Right atrium auricular region (tissue), 2 donors: ENCODE measurements around the gene STAMBP. TPM values are rescaled to one million over a fixed set of nuclear protein-coding genes. Genes with fewer than 3 reads are reported as not detected.

Experiments
- DNase-seq: peaks from one replicate; pipeline ENCODE4 v3.0.0-alpha.2; 2019; ENCODE audit warnings: low spot score
- H3K27ac ChIP-seq, 2 donors: fragments of 200-600 bp; sonication (generic); 1 replicate in 1 of 2; 2 replicates in 1 of 2; pipeline ENCODE4 v1.5.1; 2016 to 2019
- H3K27me3 ChIP-seq, 2 donors: fragments of 200-600 bp; sonication (generic); one replicate each; pipeline versions ENCODE4 v1.5.1 to v1.6.0; 2017 to 2019
- H3K36me3 ChIP-seq: fragments of 200-600 bp; sonication (generic); one replicate; pipeline ENCODE4 v1.5.1; 2016
- H3K4me1 ChIP-seq, 2 donors: fragments of 200-600 bp; sonication (generic); one replicate each; pipeline versions ENCODE4 v1.5.1 to v1.6.0; 2017 to 2019
- H3K4me3 ChIP-seq, 2 donors: fragments of 200-600 bp; sonication (generic); 1 replicate in 1 of 2; 2 replicates in 1 of 2; pipeline ENCODE4 v1.5.1; 2017 to 2019; ENCODE audit warnings: mild to moderate bottlenecking in 1 of 2, moderate library complexity in 1 of 2
- H3K9me3 ChIP-seq, 2 donors: fragments of 200-600 bp; sonication (generic); one replicate each; pipeline ENCODE4 v1.5.1; 2019
- total RNA-seq, 2 donors: library from RNA; depleted of rRNA; stranded (reverse); fragments of >200 nt; gene quantifications; one replicate each; pipeline ENCODE4 v1.1.0, GENCODE V29; 2016
- TF ChIP-seq, protein P1 (sequence below), 2 donors: fragments of 200-600 bp; sonication (generic); IDR thresholded peaks; one replicate each; pipeline ENCODE4 v1.5.1; 2019; ENCODE audit warnings: antibody characterized with exemption in 2 of 2

Gene STAMBP
- total RNA-seq, 2 donors from 2014 or later = 23.3 to 37.3 TPM

DNA sequence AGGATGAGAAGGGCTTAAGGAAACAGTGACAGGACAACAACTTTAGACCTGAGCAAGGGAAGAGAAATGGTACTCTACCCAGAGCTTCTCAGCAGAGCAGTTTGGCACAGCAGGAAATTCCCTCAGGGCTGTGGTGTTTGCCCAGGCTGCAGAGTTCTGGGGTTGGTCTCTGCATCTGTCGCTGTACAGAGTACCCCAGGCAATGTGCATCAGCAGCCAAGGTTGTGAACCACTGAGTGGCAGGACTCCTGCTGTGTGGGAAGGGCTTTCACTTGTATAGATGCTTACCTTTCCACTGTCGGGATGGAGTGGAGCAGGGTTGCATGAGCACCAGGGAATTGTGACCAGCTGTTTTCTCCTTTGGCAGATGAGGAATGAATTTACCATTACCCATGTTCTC, 21.2 kb downstream of the STAMBP start:
- Histone ChIP-seq H3K4me3 (no peak overlapping the region), H3K9me3 (no peaks in the 10 kb centered on the region), H3K36me3 (peaks cover 83% of the 10 kb centered on the region), H3K27ac (no peak overlapping the region), H3K4me1 (no peaks in the 10 kb centered on the region), H3K27me3 (no peaks in the 10 kb centered on the region)
- no peak for DNase-seq
- TF ChIP-seq, protein P1, sequence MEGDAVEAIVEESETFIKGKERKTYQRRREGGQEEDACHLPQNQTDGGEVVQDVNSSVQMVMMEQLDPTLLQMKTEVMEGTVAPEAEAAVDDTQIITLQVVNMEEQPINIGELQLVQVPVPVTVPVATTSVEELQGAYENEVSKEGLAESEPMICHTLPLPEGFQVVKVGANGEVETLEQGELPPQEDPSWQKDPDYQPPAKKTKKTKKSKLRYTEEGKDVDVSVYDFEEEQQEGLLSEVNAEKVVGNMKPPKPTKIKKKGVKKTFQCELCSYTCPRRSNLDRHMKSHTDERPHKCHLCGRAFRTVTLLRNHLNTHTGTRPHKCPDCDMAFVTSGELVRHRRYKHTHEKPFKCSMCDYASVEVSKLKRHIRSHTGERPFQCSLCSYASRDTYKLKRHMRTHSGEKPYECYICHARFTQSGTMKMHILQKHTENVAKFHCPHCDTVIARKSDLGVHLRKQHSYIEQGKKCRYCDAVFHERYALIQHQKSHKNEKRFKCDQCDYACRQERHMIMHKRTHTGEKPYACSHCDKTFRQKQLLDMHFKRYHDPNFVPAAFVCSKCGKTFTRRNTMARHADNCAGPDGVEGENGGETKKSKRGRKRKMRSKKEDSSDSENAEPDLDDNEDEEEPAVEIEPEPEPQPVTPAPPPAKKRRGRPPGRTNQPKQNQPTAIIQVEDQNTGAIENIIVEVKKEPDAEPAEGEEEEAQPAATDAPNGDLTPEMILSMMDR (IDR thresholded peaks at IDR 0.05) = no peak

DNA sequence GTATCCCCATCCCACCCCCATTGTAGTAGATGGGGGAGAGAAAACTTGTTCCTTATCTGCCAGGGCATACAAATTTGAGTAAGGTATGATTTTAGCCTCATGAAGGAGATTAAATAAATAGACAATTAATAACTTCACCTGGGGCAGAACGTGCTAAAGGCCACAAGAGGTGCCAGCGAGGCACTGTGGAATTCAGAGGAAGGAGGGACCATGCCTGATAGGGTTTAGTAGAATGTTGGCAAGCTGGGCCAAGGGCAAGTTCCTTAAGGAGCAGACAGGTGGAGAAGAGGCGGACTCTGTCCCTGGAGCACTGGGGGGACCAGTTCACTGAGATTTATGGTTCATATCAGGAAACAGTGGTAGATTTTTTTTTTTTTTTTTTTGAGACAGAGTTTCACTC, 22.5 kb downstream of the STAMBP start:
- Histone ChIP-seq H3K4me1 (no peaks in the 10 kb centered on the region), H3K4me3 (no peak overlapping the region), H3K9me3 (no peaks in the 10 kb centered on the region), H3K27ac (no peak overlapping the region), H3K27me3 (no peaks in the 10 kb centered on the region), H3K36me3 (peaks cover 83% of the 10 kb centered on the region)
- no peak for DNase-seq
- TF ChIP-seq, protein P1 (IDR thresholded peaks at IDR 0.05) = no peak

DNA sequence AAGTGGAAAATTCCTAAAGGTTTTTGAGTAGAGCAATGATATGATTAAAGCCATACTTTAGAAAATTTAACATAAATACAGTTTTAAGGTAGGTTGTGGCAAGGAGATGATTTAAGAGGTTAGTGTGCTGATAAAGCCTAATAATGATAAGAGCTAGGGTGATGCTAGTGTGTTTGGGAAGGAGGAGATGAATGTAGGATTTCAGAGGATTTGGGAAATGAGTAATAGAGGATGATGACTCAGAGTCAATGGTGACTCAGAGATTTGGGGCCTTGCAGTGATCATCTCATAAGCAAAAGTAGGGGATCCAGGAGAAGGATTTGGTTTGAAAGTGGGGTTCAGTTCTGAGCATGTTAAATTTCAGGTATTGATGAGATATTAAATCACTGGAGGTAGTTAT, 23.3 kb downstream of the STAMBP start:
- H3K4me1 ChIP-seq = no peaks in the 10 kb centered on the region
- no peak overlapping the region for H3K27ac ChIP-seq
- no peak overlapping the region for H3K4me3 ChIP-seq
- no peak for DNase-seq
- TF ChIP-seq, protein P1 (IDR thresholded peaks at IDR 0.05) = no peak
- no peaks in the 10 kb centered on the region for H3K27me3 ChIP-seq
- H3K36me3 ChIP-seq = peaks cover 82% of the 10 kb centered on the region
- no peaks in the 10 kb centered on the region for H3K9me3 ChIP-seq

DNA sequence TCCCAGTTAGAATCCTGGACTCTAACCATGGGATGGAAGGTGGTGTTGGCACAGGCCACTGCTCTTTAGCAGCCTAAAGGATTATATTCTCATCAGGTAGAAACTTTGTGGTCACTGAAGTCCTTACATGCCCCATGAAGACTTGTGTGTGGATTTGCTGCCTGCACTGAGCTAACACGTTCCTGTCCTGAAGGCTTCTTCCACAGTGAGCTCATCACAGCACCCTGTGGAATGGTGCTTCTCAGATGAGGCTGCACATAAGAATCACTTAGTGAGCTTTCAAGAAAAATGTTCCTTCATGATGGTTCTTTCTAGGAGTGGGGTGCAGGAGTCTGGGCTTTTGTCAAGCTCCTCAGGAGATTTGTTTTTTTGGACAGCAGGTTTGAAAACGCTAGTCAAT, 26.8 kb downstream of the STAMBP start:
- Histone ChIP-seq H3K4me3 (no peak overlapping the region), H3K36me3 (peaks cover 66% of the 10 kb centered on the region), H3K27ac (no peak overlapping the region), H3K9me3 (no peaks in the 10 kb centered on the region), H3K4me1 (no peaks in the 10 kb centered on the region), H3K27me3 (no peaks in the 10 kb centered on the region)
- no peak for DNase-seq
- TF ChIP-seq, protein P1 (IDR thresholded peaks at IDR 0.05) = no peak

DNA sequence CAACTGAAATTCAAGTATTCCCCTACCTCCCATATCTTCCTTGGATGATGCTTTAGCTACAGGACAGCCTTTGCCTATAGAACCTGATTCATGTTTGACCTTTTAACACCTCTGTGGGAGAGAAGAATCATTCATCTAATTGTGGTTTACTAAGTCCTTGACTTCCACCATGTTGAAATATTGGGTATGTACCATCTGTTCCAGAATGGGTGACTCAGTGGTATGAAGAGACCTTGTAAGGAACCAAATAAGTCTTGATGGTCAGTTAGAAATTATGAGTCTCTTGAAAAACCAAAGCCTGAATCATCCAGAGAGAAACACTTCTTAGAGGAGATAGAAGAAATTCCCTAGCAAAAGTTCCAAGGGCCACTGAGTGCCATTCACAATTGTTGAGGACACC, 27.5 kb downstream of the STAMBP start:
- H3K4me1 ChIP-seq = no peaks in the 10 kb centered on the region
- H3K27me3 ChIP-seq = no peaks in the 10 kb centered on the region
- H3K27ac ChIP-seq = no peak overlapping the region
- H3K9me3 ChIP-seq = no peaks in the 10 kb centered on the region
- peaks cover 66% of the 10 kb centered on the region for H3K36me3 ChIP-seq
- no peak for DNase-seq
- no peak overlapping the region for H3K4me3 ChIP-seq
- TF ChIP-seq, protein P1 (IDR thresholded peaks at IDR 0.05) = no peak
